ENCODE data around the gene PPP1R9B.

PPP1R9B gene, protein sequence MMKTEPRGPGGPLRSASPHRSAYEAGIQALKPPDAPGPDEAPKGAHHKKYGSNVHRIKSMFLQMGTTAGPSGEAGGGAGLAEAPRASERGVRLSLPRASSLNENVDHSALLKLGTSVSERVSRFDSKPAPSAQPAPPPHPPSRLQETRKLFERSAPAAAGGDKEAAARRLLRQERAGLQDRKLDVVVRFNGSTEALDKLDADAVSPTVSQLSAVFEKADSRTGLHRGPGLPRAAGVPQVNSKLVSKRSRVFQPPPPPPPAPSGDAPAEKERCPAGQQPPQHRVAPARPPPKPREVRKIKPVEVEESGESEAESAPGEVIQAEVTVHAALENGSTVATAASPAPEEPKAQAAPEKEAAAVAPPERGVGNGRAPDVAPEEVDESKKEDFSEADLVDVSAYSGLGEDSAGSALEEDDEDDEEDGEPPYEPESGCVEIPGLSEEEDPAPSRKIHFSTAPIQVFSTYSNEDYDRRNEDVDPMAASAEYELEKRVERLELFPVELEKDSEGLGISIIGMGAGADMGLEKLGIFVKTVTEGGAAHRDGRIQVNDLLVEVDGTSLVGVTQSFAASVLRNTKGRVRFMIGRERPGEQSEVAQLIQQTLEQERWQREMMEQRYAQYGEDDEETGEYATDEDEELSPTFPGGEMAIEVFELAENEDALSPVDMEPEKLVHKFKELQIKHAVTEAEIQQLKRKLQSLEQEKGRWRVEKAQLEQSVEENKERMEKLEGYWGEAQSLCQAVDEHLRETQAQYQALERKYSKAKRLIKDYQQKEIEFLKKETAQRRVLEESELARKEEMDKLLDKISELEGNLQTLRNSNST

DNA sequence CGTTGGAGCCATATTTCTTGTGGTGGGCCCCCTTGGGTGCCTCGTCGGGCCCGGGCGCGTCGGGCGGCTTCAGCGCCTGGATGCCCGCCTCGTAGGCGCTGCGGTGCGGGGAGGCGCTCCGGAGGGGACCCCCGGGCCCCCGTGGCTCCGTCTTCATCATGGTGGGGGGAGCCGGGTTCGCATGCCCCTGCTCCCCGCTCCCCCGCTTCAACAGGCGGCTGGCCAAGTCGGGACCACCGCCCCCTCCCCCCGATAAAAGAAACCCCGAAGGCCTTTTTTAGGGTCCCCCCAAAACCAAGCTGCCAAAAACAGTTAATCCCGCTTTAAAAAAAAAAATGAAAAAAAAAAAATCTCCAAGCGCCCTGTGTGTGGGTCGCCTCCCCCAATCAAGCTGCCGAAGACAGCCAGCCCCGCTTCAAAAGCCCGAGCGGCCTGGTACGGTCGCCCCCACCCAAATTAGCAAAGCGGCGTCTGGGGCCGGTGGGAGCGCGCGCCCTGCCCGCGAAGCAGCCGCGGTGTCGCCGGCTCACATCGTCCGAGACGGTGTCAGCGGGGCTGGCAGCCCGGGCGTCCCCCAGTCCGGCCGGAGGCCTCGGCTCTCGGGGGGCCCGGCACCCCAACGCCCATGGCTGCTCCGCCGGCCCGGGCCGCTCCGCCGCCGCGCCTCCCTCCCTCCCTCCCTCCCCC, at the start of gene PPP1R9B:
PPP1R9B (minus strand) TSS at position 324 of the 687 bp plus-strand sequence; CDS start at position 160, 164 bp downstream.
- no peak for DNase-seq

DNA sequence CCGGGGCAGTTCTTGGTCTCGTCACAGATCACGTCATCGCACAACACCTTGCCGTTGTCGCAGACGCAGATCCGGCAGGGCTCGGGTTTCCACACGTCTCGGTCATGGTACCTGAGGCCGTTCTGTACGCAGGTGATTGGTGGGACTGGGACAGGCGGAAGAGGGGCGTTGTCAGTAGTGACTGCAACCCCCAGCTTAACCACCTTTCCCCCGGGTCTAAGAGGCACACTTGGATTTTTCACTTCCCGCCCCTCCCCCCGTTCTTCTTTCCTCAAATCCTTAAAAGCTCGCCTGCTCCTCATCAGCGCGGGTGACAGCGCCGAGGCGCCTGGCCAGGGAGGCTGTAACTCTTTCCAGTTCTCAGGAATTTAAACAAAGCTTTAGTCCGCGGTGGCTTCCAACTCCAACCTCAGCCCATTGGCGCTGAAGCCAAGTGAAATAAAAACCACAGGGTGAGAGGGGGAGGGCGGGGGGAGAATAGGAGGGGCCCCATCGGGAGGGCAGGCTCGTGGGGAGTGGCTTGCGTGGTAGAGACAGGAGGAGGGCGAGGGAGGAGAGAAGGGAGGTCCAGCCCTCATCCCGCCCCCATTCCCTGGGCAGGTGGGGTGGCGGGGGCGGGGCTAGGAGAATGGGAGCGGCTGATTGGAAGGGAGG, 49.5 kb upstream of the PPP1R9B start:
- peak; percentile 88 for DNase-seq

DNA sequence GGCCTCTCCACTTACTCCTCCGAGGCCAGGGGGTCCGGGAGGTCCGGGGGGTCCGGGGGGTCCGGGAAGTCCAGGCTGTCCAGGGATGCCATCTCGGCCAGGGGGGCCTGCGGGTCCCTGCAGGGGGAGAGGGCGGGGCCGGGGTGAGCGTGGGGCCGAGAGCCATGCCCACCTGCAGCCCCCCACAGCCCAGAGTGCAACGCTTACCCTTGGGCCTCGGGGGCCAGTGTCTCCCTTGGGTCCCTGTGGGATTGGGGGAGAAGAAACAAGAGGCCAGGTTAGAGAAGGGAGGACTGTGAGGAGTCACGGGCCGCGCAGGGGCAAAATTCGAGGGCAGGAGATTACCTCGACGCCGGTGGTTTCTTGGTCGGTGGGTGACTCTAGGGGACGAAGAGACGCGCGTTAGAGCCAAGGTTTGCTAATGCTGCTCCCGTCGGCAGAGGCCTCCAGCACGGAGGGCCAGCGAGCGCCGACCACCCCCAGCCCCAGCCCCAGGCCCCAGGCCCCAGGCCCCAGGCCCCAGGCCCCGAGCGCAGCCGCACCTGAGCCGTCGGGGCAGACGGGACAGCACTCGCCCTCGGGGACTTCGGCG, 48.8 kb upstream of the PPP1R9B start:
- DNase-seq = no peak

DNA sequence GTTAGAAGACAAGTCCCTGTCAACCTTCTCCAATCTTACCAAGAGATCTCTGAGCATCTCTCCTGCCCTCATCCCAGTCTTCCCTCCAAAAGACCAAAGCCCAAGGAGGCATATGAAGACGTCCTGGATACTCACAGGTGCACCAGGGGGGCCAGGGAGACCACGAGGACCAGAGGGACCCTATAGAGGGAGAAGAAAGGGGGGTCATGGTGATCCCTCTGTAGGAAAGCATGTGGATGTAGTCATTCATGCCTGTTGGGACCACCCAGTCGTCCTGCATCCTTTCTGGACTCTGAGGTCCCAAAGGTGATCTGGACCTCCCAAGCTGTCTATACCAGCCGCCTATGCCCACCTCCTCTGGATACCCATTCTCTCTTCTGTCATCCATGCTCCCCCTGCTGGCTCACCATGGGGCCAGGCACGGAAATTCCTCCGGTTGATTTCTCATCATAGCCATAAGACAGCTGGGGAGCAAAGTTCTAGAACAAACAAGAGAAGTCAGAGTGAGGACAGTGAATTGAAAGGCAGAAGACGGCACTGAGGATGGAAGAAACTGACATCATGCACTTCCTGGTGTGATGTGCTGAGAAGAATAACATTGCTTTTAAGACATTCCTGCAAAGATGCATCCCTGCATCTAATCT, 47.7 kb upstream of the PPP1R9B start:
- DNase-seq = peak; percentile 83

DNA sequence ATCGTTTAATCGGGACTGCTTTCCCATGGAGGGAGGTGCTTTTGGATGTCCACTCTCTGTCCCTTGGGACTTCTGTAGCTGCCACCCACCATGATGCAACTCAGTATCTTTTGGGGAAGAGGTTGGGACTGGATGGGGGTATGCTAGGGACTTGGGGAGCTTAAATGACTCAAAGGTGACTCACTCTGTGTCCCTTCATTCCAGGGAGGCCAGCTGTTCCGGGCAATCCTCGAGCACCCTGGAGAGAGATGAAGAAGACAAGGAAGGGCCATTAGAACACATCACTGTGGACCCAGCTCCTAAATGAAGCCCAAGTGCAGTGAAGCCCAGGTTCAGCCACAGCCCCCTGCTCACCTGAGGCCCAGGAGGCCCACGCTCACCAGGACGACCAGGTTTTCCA, 46.3 kb upstream of the PPP1R9B start:
- DNase-seq = no peak

DNA sequence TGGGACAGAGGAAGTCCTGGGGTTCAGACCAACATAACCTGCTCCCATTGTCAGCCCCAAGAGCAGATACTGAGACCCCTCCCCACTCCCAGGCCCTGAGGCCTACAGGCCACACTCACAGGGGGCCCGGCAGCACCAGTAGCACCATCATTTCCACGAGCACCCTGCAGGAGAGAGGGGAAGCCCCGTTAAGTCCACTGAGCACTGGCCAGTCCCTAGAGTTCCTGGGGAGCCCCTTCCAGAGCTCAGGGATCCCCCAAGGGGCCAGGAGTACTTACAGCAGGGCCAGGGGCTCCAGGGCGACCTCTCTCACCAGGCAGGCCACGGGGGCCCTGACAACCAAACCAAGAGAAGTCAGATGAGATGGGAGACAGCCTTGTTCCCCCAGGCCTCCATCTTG, 45.6 kb upstream of the PPP1R9B start:
- no peak for DNase-seq

DNA sequence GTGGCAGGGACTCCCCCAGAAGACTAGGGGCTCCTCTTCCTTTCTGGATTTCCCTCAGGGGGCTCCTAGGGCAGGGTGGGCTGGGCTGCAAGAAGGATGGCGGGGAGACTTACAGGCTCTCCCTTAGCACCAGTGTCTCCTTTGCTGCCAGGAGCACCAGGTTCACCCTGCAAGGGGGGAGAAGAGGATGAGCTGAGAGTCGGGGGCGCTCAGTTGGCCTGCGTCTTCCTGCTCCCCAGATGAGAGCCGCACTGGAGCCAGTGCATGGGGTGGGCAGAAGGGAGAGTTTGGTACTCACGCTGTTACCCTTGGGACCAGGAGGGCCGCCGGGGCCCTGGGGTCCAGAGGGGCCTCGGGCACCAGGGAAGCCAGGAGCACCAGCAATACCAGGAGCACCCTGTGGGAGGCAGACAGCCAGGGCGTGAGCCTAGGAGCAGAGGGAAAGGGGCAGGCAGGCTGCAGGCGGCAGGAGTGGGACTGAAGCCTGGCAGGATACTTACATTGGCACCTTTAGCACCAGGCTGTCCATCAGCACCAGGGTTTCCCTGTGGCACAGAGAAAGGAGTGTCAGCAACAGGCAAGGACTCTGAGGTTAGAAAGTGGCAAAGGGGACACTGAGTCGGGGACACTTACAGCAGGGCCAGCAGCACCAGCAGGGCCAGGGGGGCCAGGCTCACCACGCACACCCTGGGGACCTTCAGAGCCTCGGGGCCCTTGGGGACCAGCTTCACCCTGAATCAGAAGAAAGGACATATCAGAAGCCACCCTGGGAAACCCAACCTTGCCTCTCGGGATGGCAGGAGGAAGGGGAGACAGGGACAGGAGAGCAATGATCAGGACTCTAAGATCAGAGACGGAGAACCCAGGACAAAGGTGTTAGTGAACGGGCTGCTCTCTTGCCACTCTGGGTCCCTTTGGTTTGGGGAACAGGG, 44.7 kb upstream of the PPP1R9B start:
- DNase-seq = no peak

DNA sequence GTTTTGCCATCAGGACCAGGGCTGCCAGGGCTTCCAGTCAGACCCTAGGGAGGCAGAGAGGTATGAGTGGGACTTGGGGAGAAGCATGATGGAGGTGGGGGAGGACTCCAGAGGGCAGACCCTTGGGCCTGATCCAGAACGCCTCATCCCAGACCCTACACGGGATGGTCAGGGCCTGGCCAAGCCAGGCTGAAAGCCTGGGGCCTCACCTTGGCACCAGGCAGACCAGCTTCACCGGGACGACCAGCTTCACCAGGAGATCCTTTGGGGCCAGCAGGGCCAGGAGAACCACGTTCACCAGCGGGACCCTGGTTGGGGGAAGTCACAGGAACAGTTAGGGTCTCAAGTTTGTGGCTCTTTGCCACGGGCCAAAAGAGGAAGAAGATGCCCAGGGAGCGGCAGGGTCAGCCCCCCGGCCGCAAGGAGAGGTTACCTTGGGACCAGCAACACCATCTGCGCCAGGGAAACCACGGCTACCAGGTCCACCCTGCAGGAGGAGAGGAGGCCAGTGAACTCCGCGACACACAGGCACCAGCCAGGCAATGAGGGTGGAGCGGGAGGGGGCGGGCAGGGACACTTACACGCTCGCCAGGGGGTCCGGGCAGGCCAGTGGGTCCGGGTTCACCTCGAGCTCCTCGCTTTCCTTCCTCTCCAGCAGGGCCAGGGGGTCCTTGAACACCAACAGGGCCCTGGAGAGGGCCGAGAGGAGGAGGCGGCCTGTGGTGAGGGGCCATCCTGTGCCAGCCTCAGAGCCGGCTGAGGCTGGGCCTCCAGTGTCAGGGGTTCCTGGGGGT, 43.9 kb upstream of the PPP1R9B start:
- DNase-seq = no peak

DNA sequence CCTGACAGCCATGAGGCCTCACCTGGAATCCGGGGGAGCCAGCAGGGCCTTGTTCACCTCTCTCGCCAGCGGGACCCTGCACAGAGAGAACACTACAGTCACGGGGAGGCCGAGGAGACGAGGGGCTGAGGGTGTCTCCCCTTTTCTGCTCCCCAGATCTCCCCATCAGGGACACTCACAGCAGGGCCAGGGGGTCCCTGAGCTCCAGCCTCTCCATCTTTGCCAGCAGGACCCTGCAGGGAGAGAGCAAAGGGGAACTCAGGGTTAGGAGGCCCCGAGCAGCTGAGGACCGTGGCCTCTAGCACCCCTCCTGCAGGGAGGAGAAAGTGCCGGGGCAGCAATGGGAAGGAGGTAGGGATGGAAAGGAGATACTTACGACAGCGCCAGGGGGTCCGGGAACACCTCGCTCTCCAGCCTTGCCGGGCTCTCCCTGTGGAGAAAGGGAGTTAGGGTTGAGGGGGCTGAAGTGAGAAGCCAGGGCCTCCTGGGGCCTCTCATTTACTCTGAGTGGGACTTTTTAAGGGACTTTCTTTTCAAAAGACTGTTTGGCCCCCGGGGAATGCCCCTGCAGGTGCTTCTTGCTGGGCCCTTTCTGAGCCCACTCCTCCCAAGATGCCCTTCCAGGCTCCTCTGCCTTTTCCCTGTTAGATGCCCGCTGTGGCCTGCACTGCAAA, 42.3 kb upstream of the PPP1R9B start:
- DNase-seq = no peak

DNA sequence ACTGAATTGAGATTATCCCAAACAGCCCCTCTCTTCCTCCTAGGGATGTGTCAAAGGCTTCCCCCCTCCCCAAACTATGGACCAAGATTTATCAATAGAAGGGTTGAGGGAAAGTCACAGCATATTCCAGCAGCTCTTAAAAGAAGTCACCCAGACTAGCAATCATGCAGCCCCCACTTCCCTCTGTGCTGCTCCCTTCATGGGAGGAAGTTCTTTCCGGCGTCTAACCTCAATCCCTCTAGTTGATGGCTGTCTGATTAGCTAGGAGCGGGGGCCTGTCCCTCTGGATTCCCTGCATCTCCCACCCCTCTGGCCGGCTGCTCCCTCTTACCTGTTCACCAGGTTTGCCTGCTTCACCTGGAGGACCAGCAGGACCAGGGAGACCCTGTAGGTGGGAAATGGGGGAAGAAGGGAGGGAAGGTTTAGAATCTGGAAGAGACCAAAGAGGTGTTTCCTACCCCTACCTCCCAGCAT, 41.7 kb upstream of the PPP1R9B start:
- DNase-seq = no peak

DNA sequence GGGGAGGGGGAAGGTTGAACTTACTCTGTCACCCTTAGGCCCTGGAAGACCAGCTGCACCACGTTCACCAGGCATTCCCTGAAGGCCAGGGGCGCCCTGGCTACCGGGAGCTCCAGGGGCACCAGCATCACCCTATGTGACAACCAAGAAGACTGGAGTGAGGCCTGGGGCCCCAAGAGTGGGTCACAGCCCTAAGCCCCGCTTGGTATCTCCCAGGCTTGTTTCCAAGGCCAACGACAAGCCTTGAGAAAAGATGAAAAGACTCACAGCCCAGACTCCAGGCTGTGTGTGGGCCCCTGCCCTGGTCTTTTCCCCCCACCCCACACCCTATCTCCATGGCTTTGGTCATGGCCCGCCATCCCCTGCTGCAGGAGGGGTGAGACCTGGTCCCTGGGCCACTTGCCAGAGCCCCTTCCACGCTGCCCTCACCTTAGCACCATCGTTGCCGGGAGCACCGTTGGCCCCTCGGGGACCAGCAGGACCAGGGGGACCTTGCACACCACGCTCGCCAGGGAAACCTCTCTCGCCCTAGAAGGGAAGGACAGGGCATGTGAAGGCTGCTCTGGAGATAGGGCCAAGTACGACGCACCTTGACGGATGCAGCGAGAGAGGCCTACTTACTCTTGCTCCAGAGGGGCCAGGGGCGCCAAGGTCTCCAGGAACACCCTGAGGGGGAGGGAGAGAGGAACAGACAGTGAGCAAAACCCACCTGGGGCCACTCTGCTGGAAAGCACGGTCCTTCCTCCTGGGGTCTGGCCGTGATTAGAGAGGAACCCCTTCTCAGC, 41.1 kb upstream of the PPP1R9B start:
- no peak for DNase-seq

DNA sequence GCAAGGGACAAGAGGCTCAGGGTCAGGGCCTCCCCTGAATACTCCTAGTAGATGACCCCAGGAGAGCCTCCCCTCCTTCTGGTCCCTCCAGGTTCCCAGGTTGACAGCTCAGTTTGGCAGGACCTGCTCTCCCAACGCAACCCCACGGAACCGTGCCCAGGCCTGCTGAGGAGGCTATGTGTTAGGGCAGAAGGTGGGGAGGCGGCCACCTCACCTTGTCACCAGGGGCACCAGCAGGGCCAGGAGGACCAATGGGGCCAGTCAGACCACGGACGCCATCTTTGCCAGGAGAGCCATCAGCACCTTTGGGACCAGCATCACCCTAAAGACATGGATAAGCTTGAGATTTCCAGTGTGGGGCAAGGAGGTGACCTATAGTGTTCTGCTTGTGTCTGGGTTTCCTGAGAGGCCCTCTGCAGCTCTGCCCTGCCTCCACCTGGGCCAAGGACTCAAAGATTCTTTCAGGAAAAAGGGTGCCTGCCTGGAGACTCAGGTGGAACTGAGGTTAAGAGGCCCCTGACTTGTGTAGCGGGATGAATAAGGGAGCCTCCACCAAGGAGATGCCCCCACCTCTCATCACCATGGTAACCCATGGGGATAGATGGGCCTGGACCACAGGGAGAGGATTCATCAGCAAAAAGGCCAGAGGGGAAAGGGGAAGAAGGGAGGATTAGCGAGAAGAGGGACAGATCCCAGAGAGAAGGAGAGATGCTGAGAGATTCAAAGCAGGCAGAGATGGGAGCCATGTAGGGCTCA, 40.3 kb upstream of the PPP1R9B start:
- DNase-seq = no peak

DNA sequence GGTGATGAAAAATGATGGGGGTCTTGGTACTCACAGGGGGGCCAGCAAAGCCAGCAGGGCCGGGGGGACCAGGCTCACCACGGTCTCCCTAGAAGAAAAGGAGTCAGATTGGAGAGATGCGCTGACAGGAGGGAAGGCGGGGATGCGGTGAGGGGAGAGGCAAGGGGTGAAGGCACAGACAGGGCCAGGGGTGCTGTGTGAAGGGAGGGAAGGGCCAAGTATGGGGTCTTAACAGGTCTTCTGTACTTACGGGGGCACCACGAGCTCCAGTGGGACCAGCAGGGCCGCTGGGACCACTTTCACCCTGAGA, 39.8 kb upstream of the PPP1R9B start:
- DNase-seq = no peak

DNA sequence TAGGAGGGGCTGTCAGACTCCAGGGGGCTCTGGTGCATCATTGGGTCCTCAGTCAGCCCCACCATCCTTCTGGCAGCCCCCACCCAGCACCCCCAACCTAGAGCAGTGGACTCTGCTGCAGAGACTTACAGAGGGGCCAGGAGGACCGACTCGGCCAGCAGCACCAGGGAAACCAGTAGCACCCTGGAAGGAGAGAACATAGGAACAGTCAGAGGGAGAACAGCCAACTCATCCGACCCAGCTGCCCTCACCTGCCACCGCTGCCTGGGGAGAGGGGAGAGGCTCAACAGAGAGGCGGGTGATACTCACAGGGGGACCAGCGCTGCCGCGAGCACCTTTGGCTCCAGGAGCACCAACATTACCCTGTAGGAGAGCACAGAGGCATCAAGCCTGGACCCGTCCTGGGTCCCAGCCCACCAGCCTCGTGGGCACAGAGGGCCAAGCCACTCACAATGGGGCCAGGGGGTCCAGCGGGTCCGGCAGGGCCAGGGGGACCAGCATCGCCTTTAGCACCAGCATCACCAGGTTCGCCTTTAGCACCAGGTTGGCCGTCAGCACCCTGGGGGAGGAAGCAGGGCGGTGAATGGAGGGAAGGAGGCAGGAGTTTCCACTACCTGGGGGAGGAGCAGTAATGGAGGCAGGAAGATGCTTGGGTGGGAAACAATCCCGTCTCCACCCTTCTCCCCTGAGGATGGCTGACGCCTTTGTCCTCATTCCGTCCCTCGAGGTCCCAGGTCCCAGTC, 39.2 kb upstream of the PPP1R9B start:
- DNase-seq = no peak

DNA sequence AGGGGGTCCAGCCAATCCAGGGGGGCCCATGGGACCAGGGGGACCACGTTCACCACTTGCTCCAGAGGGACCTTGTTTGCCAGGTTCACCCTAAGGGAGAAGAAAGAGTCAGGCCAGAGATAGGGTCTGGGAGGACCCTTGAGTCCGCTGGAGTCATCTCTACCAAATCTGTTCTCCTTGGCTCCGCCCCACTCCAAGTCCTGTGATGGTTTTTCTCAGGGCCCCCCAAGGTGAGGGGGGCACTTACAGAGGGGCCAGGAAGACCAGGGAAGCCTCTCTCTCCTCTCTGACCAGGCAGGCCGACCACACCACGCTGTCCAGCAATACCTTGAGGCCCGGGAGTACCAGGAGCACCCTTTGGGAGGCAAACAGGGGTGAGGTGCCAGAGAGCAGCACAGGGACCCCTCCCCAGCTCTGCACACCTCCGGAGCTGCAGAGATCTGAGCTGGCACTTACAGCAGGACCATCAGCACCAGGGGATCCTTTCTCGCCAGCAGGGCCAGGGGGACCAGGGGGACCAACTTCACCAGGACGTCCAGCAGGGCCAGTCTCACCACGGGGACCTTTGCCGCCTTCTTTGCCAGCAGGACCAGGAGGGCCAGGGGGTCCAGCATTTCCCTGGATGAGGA, 38.6 kb upstream of the PPP1R9B start:
- DNase-seq = no peak

DNA sequence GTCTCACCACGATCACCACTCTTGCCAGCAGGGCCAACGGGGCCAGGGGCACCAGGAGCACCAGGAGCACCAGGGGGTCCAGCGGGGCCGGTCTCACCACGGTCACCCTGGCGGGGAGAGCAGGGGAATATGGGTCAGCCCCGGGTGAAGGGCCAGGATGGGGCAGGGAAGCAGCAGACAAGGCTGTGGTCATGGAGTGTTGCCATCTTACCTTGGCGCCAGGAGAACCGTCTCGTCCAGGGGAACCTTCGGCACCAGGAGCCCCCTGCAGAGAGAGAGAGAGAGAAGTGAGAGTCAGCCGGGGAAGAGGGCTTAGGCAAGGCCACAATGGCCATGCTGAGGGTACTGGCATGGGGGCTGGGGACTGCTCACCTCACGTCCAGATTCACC, 38.0 kb upstream of the PPP1R9B start:
- DNase-seq = no peak
